Measurements from ENCODE around the gene OTOS. TPM values are rescaled to one million over a fixed set of nuclear protein-coding genes. Genes with fewer than 3 reads are reported as not detected.
A peak's percentile ranks its signal among the peaks of the same experiment; 100 is the strongest.

The OTOS gene
- total RNA-seq, 1 experiment from 2014 or later: not detected

GRCh38 chr2:240109386-240109785, 31.1 kb downstream of the OTOS start:
- Histone ChIP-seq H3K4me3 (no peak overlapping the region), H3K4me1 (replicated peaks; ENCODE audit: insufficient read depth) (no peaks in the 10 kb centered on the region), H4K20me1 (ENCODE audit: insufficient read depth) (no peaks in the 10 kb centered on the region), H3K36me3 (ENCODE audit: low read depth) (no peaks in the 10 kb centered on the region), H3K9me3 (ENCODE audit: insufficient read depth, low read depth) (no peaks in the 10 kb centered on the region), H3F3A (ENCODE audit: insufficient read depth, low read depth) (no peaks in the 10 kb centered on the region), H3K9me2 (ENCODE audit: insufficient read depth) (no peaks in the 10 kb centered on the region), H3K4me2 (no peak overlapping the region), H3K27me3 (ENCODE audit: insufficient read depth, low read depth) (peaks cover 95% of the 10 kb centered on the region), H3K27ac (no peak overlapping the region), H3K79me2 (ENCODE audit: low read depth) (no peaks in the 10 kb centered on the region), H2AFZ (no peak overlapping the region)
- no peak for DNase-seq
- POLR2A ChIA-PET (ENCODE audit: unreplicated experiment): no interaction called here
- intact Hi-C loops (cut with micrococcal nuclease; ENCODE audit: unreplicated experiment): no loop called here
- BruUV-seq (replicated peaks): no TSS peak
- no peak for TF ChIP-seq EZH2 (IDR thresholded peaks at IDR 0.05; ENCODE audit: low read depth)
- no peak for TF ChIP-seq CTCF (conservative IDR thresholded peaks at IDR 0.05)
- CTCF ChIA-PET: no interaction called here

GRCh38 chr2:240107477-240107796, 33.0 kb downstream of the OTOS start:
- H3F3A ChIP-seq (ENCODE audit: insufficient read depth, low read depth): no peaks in the 10 kb centered on the region
- no peaks in the 10 kb centered on the region for H3K36me3 ChIP-seq (ENCODE audit: low read depth)
- no peak for TF ChIP-seq CTCF (conservative IDR thresholded peaks at IDR 0.05)
- TF ChIP-seq EZH2 (IDR thresholded peaks at IDR 0.05; ENCODE audit: low read depth): no peak
- no peaks in the 10 kb centered on the region for H3K79me2 ChIP-seq (ENCODE audit: low read depth)
- DNase-seq: no peak
- BruUV-seq (replicated peaks): no TSS peak
- peaks cover 97% of the 10 kb centered on the region for H3K27me3 ChIP-seq (ENCODE audit: insufficient read depth, low read depth)
- intact Hi-C loops (cut with micrococcal nuclease; ENCODE audit: unreplicated experiment): no loop called here
- H3K27ac ChIP-seq: no peak overlapping the region
- H3K4me3 ChIP-seq: no peak overlapping the region
- H4K20me1 ChIP-seq (ENCODE audit: insufficient read depth): no peaks in the 10 kb centered on the region
- no peaks in the 10 kb centered on the region for H3K9me2 ChIP-seq (ENCODE audit: insufficient read depth)
- POLR2A ChIA-PET (ENCODE audit: unreplicated experiment): no interaction called here
- CTCF ChIA-PET: no interaction called here
- H2AFZ ChIP-seq: no peak overlapping the region
- H3K9me3 ChIP-seq (ENCODE audit: insufficient read depth, low read depth): no peaks in the 10 kb centered on the region
- no peak overlapping the region for H3K4me2 ChIP-seq
- H3K4me1 ChIP-seq (replicated peaks; ENCODE audit: insufficient read depth): no peaks in the 10 kb centered on the region

GRCh38 chr2:240106765-240107476, 33.5 kb downstream of the OTOS start:
- Histone ChIP-seq H3K27ac (no peak overlapping the region), H3F3A (ENCODE audit: insufficient read depth, low read depth) (no peaks in the 10 kb centered on the region), H3K4me2 (no peak overlapping the region), H4K20me1 (ENCODE audit: insufficient read depth) (no peaks in the 10 kb centered on the region), H3K4me3 (no peak overlapping the region), H2AFZ (no peak overlapping the region), H3K27me3 (ENCODE audit: insufficient read depth, low read depth) (peaks cover 97% of the 10 kb centered on the region), H3K36me3 (ENCODE audit: low read depth) (no peaks in the 10 kb centered on the region), H3K9me3 (ENCODE audit: insufficient read depth, low read depth) (no peaks in the 10 kb centered on the region), H3K9me2 (ENCODE audit: insufficient read depth) (no peaks in the 10 kb centered on the region; the same call in 1 of the 2 replicates), H3K4me1 (replicated peaks; ENCODE audit: insufficient read depth) (no peaks in the 10 kb centered on the region), H3K79me2 (ENCODE audit: low read depth) (no peaks in the 10 kb centered on the region)
- CTCF ChIA-PET: no interaction called here
- intact Hi-C loops (cut with micrococcal nuclease; ENCODE audit: unreplicated experiment): no loop called here
- no TSS peak for BruUV-seq (replicated peaks)
- no peak for DNase-seq
- TF ChIP-seq CTCF (conservative IDR thresholded peaks at IDR 0.05): no peak
- TF ChIP-seq EZH2 (IDR thresholded peaks at IDR 0.05; ENCODE audit: low read depth): peak; percentile 2; the same call in 1 of the 2 replicates
- POLR2A ChIA-PET (ENCODE audit: unreplicated experiment): no interaction called here
